HepG2 (cell line): ENCODE data around the gene IRF6. TPM values are rescaled to one million over a fixed set of nuclear protein-coding genes. Genes with fewer than 3 reads are reported as not detected.

Experiments
- ETV5 ChIP-seq: IDR thresholded peaks from 2 replicates; pipeline ENCODE4 v1.6.1; 2018; ENCODE audit warnings: missing biosample characterization, missing genetic modification reagents, inconsistent platforms, borderline replicate concordance
- MATR3 ChIP-seq: sonication (generic); formaldehyde crosslinking; IDR thresholded peaks from 2 replicates; pipeline ENCODE4 v1.4.0; 2020; ENCODE audit warnings: missing genetic modification reagents
- MAZ ChIP-seq, 2 experiments: sonication (generic) in 1 of 2; formaldehyde crosslinking in 1 of 2; IDR thresholded peaks; 2 replicates each; pipeline versions ENCODE4 v1.5.0 to v1.6.1; 2012 to 2020; ENCODE audit warnings: low read depth in 2 of 2, mild to moderate bottlenecking in 2 of 2, borderline replicate concordance in 1 of 2, improper control_type of control experiment in 1 of 2, low read length in 1 of 2, missing genetic modification reagents in 1 of 2, moderate library complexity in 1 of 2
- MTF2 ChIP-seq: sonication (generic); formaldehyde crosslinking; IDR thresholded peaks from 2 replicates; pipeline ENCODE4 v1.5.0; 2020; ENCODE audit warnings: missing genetic modification reagents, borderline replicate concordance
- NKX3-1 ChIP-seq: sonication (generic); formaldehyde crosslinking; IDR thresholded peaks from 2 replicates; pipeline ENCODE4 v1.5.0; 2020; ENCODE audit warnings: missing genetic modification reagents
- SOX13 ChIP-seq, 3 experiments: fragments of 450-650 bp in 1 of 3; sonication (generic) in 1 of 3; formaldehyde crosslinking in 1 of 3; IDR thresholded peaks in 2 of 3; conservative IDR thresholded peaks in 1 of 3; 2 replicates each; pipeline versions ENCODE4 v1.5.0 to v1.6.1; 2016 to 2020; ENCODE audit warnings: antibody characterized with exemption in 1 of 3, mild to moderate bottlenecking in 1 of 3, missing compliant biosample characterization in 1 of 3, missing genetic modification reagents in 1 of 3, moderate library complexity in 1 of 3
- ZBTB1 ChIP-seq: sonication (generic); formaldehyde crosslinking; IDR thresholded peaks from 2 replicates; pipeline ENCODE4 v1.4.0; 2020; ENCODE audit warnings: missing genetic modification reagents, borderline replicate concordance
- ZNF318 ChIP-seq: sonication (generic); formaldehyde crosslinking; IDR thresholded peaks from 2 replicates; pipeline ENCODE4 v1.4.0; 2020; ENCODE audit warnings: mild to moderate bottlenecking, missing genetic modification reagents
- ZNF432 ChIP-seq: sonication (generic); formaldehyde crosslinking; IDR thresholded peaks from 2 replicates; pipeline ENCODE4 v1.5.0; 2020; ENCODE audit warnings: missing genetic modification reagents, mild to moderate bottlenecking, borderline replicate concordance
- ZNF704 ChIP-seq: sonication (generic); formaldehyde crosslinking; IDR thresholded peaks from 2 replicates; pipeline ENCODE4 v1.8.1; 2023; ENCODE audit warnings: mild to moderate bottlenecking, inconsistent platforms, moderate library complexity, missing genetic modification reagents, borderline replicate concordance
- polyA plus RNA-seq, 8 experiments: library from polyadenylated mRNA; depleted of rRNA in 3 of 8; stranded (reverse) in 7 of 8; unstranded in 1 of 8; fragments of >200 nt; fragmentation: Illumina TruSeq in 4 of 8; extraction: Trizol in 4 of 8; gene quantifications; 2 replicates each; pipeline versions ENCODE4 v1.2.1 to v1.2.3, GENCODE V29; 2011 to 2016; ENCODE audit warnings: low read depth in 4 of 8, missing spikeins in 1 of 8, mixed read lengths in 1 of 8; ENCODE audit not compliant: insufficient read depth in 1 of 8
- total RNA-seq, 5 experiments: library from RNA; depleted of rRNA; stranded (reverse); fragments of >200 nt; fragmentation: Illumina TruSeq; extraction: Trizol; gene quantifications; 2 replicates each; pipeline ENCODE4 v1.2.3, GENCODE V29; 2016; ENCODE audit warnings: low read depth in 1 of 5

The IRF6 gene
- total and polyA plus RNA-seq, 2 of the 13 experiments (the other 11 are each of a cell fraction or from before 2014, with no cell fraction given) = 0.02 TPM; not detected in 1

GRCh38 chr1:209752890-209753289 lies 53.1 kb downstream of the IRF6 start (continued):
- TF ChIP-seq ZNF318 (CRISPR knock-in tag) = no peak
- TF ChIP-seq ETV5 (CRISPR knock-in tag) = no peak
- no peak for TF ChIP-seq ZNF704 (CRISPR knock-in tag)
- no peak for TF ChIP-seq ZBTB1 (CRISPR knock-in tag)
- TF ChIP-seq MAZ (IDR thresholded peaks at IDR 0.05; ENCODE audit: borderline replicate concordance, low read depth, low read length) = no peak
- TF ChIP-seq MAZ (CRISPR knock-in tag; IDR thresholded peaks at IDR 0.05; ENCODE audit: low read depth) = no peak
- no peak for TF ChIP-seq MTF2 (CRISPR knock-in tag)
- TF ChIP-seq MATR3 (CRISPR knock-in tag) = no peak
- TF ChIP-seq ZNF432 = no peak
- TF ChIP-seq SOX13 (IDR thresholded peaks at IDR 0.05) = no peak
- TF ChIP-seq SOX13 (CRISPR knock-in tag; conservative IDR thresholded peaks at IDR 0.05 in 1 of 2, IDR thresholded peaks at IDR 0.05 in 1 of 2) = no peak
- TF ChIP-seq NKX3-1 = no peak
